Activated T-helper 1 cell treated with anti-CD3 and anti-CD28 coated beads, Interleukin-12 subunit alpha, Interleukin-12 subunit beta, Interleukin-2, Interleukin-4 antibody, amounts not matched to agents 30 ng/mL and 10 ng/mL and 1 ng/mL, durations not matched to agents 14 hours and 24 hours and 36 hours (primary cell): ENCODE data around the gene MOBP. TPM values are rescaled to one million over a fixed set of nuclear protein-coding genes. Genes with fewer than 3 reads are reported as not detected.
"Not testable (repeated sequence)": the region's sequence is repeated elsewhere in the genome, so short reads cannot be mapped to it uniquely, and the experiment has no call there.

Experiments used
- DNase-seq: peaks from one replicate; pipeline ENCODE4 v3.0.0; 2021; ENCODE audit warnings: low spot score
- H3K27ac Mint-ChIP-seq: one replicate; pipeline ENCODE4 v1.8.0; 2021; ENCODE audit warnings: mild to moderate bottlenecking, mixed read lengths
- H3K27me3 Mint-ChIP-seq: one replicate; pipeline ENCODE4 v1.8.0; 2022; ENCODE audit warnings: mild to moderate bottlenecking, moderate library complexity, mixed read lengths; ENCODE audit not compliant: insufficient read depth
- H3K36me3 Mint-ChIP-seq: one replicate; pipeline ENCODE4 v1.8.0; 2021; ENCODE audit warnings: low read depth, mixed read lengths
- H3K4me1 Mint-ChIP-seq: one replicate; pipeline ENCODE4 v1.8.0; 2021; ENCODE audit warnings: low read depth, mixed read lengths
- H3K4me3 Mint-ChIP-seq: one replicate; pipeline ENCODE4 v1.8.0; 2021; ENCODE audit warnings: mild to moderate bottlenecking, moderate library complexity, mixed read lengths
- H3K9me3 Mint-ChIP-seq: one replicate; pipeline ENCODE4 v1.8.0; 2021; ENCODE audit warnings: mixed read lengths
- intact Hi-C: fragments of 100-400 bp; cut with micrococcal nuclease; formaldehyde crosslinking; loops from one replicate; pipeline ENCODE4 v1.15.1; 2024
- total RNA-seq: library from RNA; stranded (reverse); gene quantifications from 2 replicates; pipeline ENCODE4 v1.2.3, GENCODE V29; 2022

The MOBP gene
- total RNA-seq, 1 donor from 2014 or later: not detected

GRCh38 chr3:39456159-39456558 is 11.3 kb upstream of the MOBP start:
- H3K27me3 Mint-ChIP-seq: peaks cover 8% of the 10 kb centered on the region
- intact Hi-C loops: no loop called here
- H3K27ac Mint-ChIP-seq: no peak overlapping the region
- no peak overlapping the region for H3K4me3 Mint-ChIP-seq
- DNase-seq: no peak
- H3K9me3 Mint-ChIP-seq: no peaks in the 10 kb centered on the region
- no peaks in the 10 kb centered on the region for H3K36me3 Mint-ChIP-seq
- H3K4me1 Mint-ChIP-seq: no peaks in the 10 kb centered on the region

DNA sequence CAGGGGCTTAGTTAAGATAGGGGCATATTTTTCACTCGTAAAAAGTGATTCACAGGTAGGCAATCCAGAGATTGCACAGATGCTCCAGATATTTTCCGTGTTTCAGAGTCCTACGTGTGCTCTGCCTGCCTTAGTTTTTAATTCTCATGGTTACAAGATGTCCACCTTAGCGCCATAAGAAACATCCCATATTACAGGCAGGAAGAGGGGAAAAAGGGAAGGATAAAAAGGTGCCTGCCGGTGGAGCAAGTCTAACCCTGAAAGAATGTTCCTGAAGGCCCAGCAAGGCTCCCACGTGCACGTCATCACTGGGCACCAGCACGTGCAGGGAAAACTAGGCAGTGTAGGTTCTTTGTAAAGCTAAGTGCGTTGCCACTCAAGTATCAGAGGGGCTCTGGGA is 10.1 kb upstream of the MOBP start:
- no peak overlapping the region for H3K4me3 Mint-ChIP-seq
- H3K27me3 Mint-ChIP-seq: peaks cover 7% of the 10 kb centered on the region
- DNase-seq: no peak
- H3K9me3 Mint-ChIP-seq: no peaks in the 10 kb centered on the region
- no peaks in the 10 kb centered on the region for H3K4me1 Mint-ChIP-seq
- H3K36me3 Mint-ChIP-seq: no peaks in the 10 kb centered on the region
- no peak overlapping the region for H3K27ac Mint-ChIP-seq
- intact Hi-C loops: no loop called here

- peaks cover 12% of the 10 kb centered on the region for H3K27me3 Mint-ChIP-seq
- H3K27ac Mint-ChIP-seq, H3K4me1 Mint-ChIP-seq, intact Hi-C loops, DNase-seq, H3K9me3 Mint-ChIP-seq, H3K4me3 Mint-ChIP-seq, H3K36me3 Mint-ChIP-seq: not testable (repeated sequence)
These were observed 8.9 kb upstream of the MOBP start for GRCh38 chr3:39458579-39458978.

DNA sequence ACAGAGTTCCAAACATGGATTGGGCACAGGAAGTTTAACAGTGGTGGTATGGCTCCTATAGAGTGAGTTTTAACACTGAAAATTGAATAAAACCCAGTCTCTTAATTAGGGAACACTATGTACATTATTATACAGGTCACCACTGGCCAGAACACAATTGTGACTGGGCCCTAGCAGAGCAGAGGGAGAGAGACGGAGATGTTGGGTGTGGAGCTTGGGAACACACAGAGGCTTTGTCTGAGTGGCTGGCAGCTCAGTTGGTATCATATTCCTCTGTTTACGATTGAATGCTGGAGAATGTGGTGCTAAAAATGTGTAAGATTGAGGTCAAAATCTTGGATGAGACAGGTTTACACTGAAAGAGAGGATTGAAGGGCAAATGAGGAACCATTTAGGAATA is 6.8 kb upstream of the MOBP start:
- no peaks in the 10 kb centered on the region for H3K36me3 Mint-ChIP-seq
- H3K27ac Mint-ChIP-seq: no peak overlapping the region
- H3K9me3 Mint-ChIP-seq: no peaks in the 10 kb centered on the region
- DNase-seq: no peak
- no peak overlapping the region for H3K4me3 Mint-ChIP-seq
- peaks cover 10% of the 10 kb centered on the region for H3K27me3 Mint-ChIP-seq
- H3K4me1 Mint-ChIP-seq: no peaks in the 10 kb centered on the region
- intact Hi-C loops: no loop called here

GRCh38 chr3:39463269-39463668 is 4.2 kb upstream of the MOBP start:
- intact Hi-C loops: no loop called here
- Mint-ChIP-seq H3K4me3 (no peak overlapping the region), H3K27ac (no peak overlapping the region), H3K4me1 (no peaks in the 10 kb centered on the region), H3K27me3 (peaks cover 17% of the 10 kb centered on the region), H3K9me3 (no peaks in the 10 kb centered on the region), H3K36me3 (no peaks in the 10 kb centered on the region)
- DNase-seq: no peak

DNA sequence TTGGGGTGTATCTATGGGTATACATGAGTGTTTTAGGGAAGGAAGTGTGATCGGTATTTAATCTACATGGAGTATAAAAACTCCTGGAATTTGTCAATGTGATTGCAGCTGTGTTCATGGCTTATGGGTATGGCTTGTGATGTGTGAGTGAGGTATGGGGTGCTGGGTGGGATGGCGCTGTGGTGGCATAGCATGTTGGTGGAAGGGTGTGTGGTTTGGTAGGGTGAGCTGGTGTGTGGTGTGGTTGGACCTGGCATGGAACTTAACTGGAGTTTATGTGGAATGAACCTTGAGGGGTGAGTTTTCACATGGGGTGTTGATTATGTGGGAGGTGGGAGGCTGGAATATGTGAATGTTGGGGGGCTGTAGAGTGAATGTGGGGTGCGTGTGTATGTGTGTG is 492 bp upstream of the MOBP start:
- no peak overlapping the region for H3K4me3 Mint-ChIP-seq
- H3K27me3 Mint-ChIP-seq: peaks cover 24% of the 10 kb centered on the region
- no peak overlapping the region for H3K27ac Mint-ChIP-seq
- H3K36me3 Mint-ChIP-seq: no peaks in the 10 kb centered on the region
- intact Hi-C loops: no loop called here
- no peaks in the 10 kb centered on the region for H3K4me1 Mint-ChIP-seq
- no peak for DNase-seq
- no peaks in the 10 kb centered on the region for H3K9me3 Mint-ChIP-seq

- intact Hi-C loops: no loop called here
- Mint-ChIP-seq H3K4me1 (no peaks in the 10 kb centered on the region), H3K9me3 (no peaks in the 10 kb centered on the region), H3K36me3 (no peaks in the 10 kb centered on the region), H3K27me3 (peaks cover 20% of the 10 kb centered on the region), H3K27ac (no peak overlapping the region), H3K4me3 (no peak overlapping the region)
- no peak for DNase-seq
These were observed 592 bp downstream of the MOBP start for GRCh38 chr3:39468108-39468436.

GRCh38 chr3:39469258-39469657 is 1.8 kb downstream of the MOBP start:
- Mint-ChIP-seq H3K4me3 (no peak overlapping the region), H3K36me3 (no peaks in the 10 kb centered on the region), H3K4me1 (no peaks in the 10 kb centered on the region), H3K9me3 (no peaks in the 10 kb centered on the region), H3K27me3 (peaks cover 18% of the 10 kb centered on the region), H3K27ac (no peak overlapping the region)
- intact Hi-C loops: no loop called here
- no peak for DNase-seq

GRCh38 chr3:39469945-39470344 is 2.5 kb downstream of the MOBP start:
- no peak for DNase-seq
- Mint-ChIP-seq H3K4me3 (no peak overlapping the region), H3K36me3 (no peaks in the 10 kb centered on the region), H3K4me1 (no peaks in the 10 kb centered on the region), H3K27me3 (peaks cover 20% of the 10 kb centered on the region), H3K9me3 (no peaks in the 10 kb centered on the region), H3K27ac (no peak overlapping the region)
- intact Hi-C loops: no loop called here

- H3K4me3 Mint-ChIP-seq: no peak overlapping the region
- no peak for DNase-seq
- intact Hi-C loops: no loop called here
- peaks cover 21% of the 10 kb centered on the region for H3K27me3 Mint-ChIP-seq
- H3K4me1 Mint-ChIP-seq: no peaks in the 10 kb centered on the region
- no peaks in the 10 kb centered on the region for H3K36me3 Mint-ChIP-seq
- no peak overlapping the region for H3K27ac Mint-ChIP-seq
- H3K9me3 Mint-ChIP-seq: no peaks in the 10 kb centered on the region
These were observed 4.2 kb downstream of the MOBP start for GRCh38 chr3:39471652-39472051.

DNA sequence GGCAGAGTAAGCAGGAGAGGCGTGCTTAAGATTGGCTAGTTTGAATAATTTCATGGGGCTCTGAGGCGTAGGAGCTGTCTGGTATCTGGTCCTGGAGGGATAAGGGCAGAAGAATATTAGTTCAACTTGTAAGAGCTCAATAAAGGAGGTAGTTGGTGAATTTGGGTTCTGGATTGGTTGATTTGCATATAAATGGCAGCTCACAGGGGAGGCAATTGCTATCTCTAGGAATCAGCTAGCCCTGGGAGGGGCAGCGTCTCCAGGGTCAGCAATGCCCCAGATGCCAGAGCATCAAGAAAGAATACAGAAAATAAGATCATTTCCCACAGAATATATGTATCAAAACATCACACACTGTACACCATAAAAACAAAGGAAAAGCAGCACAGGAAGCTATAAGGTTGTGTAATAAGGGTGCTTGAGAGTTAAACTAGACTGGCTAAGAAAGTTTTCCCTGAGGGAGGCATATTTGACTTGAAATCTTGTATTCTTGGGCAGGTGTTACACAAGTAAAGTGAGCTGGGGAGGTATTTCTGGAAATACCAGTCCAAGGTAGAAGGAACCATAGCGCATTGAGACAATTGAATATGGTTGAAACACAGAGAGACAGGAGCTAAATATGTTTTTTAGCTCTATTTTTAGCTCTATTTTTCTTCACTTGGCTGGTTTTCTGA is 6.1 kb downstream of the MOBP start:
- Mint-ChIP-seq H3K4me1 (no peaks in the 10 kb centered on the region), H3K36me3 (no peaks in the 10 kb centered on the region), H3K9me3 (no peaks in the 10 kb centered on the region), H3K27me3 (peaks cover 16% of the 10 kb centered on the region), H3K27ac (no peak overlapping the region), H3K4me3 (no peak overlapping the region)
- DNase-seq: no peak
- intact Hi-C loops: no loop called here

DNA sequence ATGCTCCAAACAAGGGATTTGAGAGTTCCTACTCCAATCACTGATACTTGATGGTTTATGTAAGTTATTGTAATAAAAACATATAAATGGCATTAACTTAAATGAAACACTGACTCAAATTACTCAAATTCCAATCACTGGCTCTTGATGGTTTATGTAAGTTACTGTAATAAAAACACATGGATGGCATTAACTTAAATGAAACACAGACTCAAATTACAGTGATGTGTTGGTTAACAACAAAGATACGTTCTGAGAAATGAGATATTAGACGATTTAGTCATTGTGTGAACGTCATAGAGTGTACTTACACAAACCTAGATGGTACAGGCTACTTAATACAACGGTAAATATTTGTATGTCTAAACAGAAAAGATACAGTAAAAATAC is 6.6 kb downstream of the MOBP start:
- H3K36me3 Mint-ChIP-seq: no peaks in the 10 kb centered on the region
- intact Hi-C loops: no loop called here
- no peaks in the 10 kb centered on the region for H3K9me3 Mint-ChIP-seq
- no peak for DNase-seq
- H3K4me3 Mint-ChIP-seq: no peak overlapping the region
- H3K27ac Mint-ChIP-seq: no peak overlapping the region
- H3K4me1 Mint-ChIP-seq: no peaks in the 10 kb centered on the region
- peaks cover 16% of the 10 kb centered on the region for H3K27me3 Mint-ChIP-seq

DNA sequence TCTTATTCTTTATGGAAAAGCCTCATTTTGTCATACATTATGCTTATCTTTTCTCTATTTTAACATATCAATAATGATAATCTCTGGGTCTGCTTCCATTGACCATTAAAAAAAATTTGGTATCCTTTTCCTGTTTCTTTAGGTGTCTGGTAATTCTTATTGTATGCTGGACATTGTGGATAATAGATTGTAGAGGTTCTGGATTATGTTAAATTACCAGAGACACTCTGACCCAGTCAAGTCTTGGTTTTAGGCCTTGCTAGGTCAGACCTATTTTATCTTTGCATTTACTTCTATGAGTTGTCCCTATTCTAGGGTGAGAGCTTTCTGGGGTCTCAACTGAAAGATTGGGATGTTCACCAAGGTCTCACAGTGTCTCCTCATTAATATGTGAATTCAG is 9.3 kb downstream of the MOBP start:
- H3K36me3 Mint-ChIP-seq: no peaks in the 10 kb centered on the region
- H3K27me3 Mint-ChIP-seq: peaks cover 11% of the 10 kb centered on the region
- no peak overlapping the region for H3K27ac Mint-ChIP-seq
- no peaks in the 10 kb centered on the region for H3K9me3 Mint-ChIP-seq
- no peaks in the 10 kb centered on the region for H3K4me1 Mint-ChIP-seq
- intact Hi-C loops: no loop called here
- H3K4me3 Mint-ChIP-seq: no peak overlapping the region
- DNase-seq: no peak

GRCh38 chr3:39478226-39478625 is 10.7 kb downstream of the MOBP start:
- Mint-ChIP-seq H3K36me3 (no peaks in the 10 kb centered on the region), H3K9me3 (no peaks in the 10 kb centered on the region), H3K27ac (no peak overlapping the region), H3K4me1 (no peaks in the 10 kb centered on the region), H3K4me3 (no peak overlapping the region), H3K27me3 (peaks cover 10% of the 10 kb centered on the region)
- intact Hi-C loops: no loop called here
- no peak for DNase-seq
